Neural cell (in vitro differentiated cells): ENCODE data around the gene DNAH10.

Experiments used
- EP300 ChIP-seq: fragments of 450-650 bp; conservative IDR thresholded peaks from 2 replicates; pipeline ENCODE4 v1.6.1; 2014; ENCODE audit warnings: antibody characterized with exemption, mild to moderate bottlenecking, moderate library complexity; ENCODE audit not compliant: poor library complexity, severe bottlenecking
- EZH2 ChIP-seq: fragments of 200-600, 300-800 bp; shearing (Covaris generic), sonication (generic); IDR thresholded peaks from 2 replicates; pipeline ENCODE4 v1.6.1; 2014; ENCODE audit warnings: antibody characterized with exemption, low read length, borderline replicate concordance, mild to moderate bottlenecking; ENCODE audit not compliant: insufficient read depth, poor library complexity, severe bottlenecking
- POLR2AphosphoS5 ChIP-seq: IDR thresholded peaks from 2 replicates; pipeline ENCODE4 v1.6.1; 2012
- RAD21 ChIP-seq: fragments of 450-650 bp; conservative IDR thresholded peaks from 2 replicates; pipeline ENCODE4 v1.6.1; 2014; ENCODE audit warnings: antibody characterized with exemption, mild to moderate bottlenecking, moderate library complexity
- SMC3 ChIP-seq: fragments of 450-650 bp; conservative IDR thresholded peaks from 2 replicates; pipeline ENCODE4 v1.6.1; 2014; ENCODE audit warnings: antibody characterized with exemption, mild to moderate bottlenecking, moderate library complexity; ENCODE audit not compliant: poor library complexity
- TAF1 ChIP-seq: IDR thresholded peaks from 2 replicates; pipeline ENCODE4 v1.6.1; 2012; ENCODE audit warnings: low read depth
- TF ChIP-seq, protein P1 (sequence below): fragments of 450-650 bp; IDR thresholded peaks from 2 replicates; pipeline ENCODE4 v1.5.1; 2014; ENCODE audit warnings: antibody characterized with exemption, mild to moderate bottlenecking, moderate library complexity; ENCODE audit not compliant: poor library complexity, severe bottlenecking

GRCh38 chr12:123900871-123901376 lies 138.8 kb downstream of the DNAH10 start:
- no peak for TF ChIP-seq EZH2
- TF ChIP-seq, protein P1, sequence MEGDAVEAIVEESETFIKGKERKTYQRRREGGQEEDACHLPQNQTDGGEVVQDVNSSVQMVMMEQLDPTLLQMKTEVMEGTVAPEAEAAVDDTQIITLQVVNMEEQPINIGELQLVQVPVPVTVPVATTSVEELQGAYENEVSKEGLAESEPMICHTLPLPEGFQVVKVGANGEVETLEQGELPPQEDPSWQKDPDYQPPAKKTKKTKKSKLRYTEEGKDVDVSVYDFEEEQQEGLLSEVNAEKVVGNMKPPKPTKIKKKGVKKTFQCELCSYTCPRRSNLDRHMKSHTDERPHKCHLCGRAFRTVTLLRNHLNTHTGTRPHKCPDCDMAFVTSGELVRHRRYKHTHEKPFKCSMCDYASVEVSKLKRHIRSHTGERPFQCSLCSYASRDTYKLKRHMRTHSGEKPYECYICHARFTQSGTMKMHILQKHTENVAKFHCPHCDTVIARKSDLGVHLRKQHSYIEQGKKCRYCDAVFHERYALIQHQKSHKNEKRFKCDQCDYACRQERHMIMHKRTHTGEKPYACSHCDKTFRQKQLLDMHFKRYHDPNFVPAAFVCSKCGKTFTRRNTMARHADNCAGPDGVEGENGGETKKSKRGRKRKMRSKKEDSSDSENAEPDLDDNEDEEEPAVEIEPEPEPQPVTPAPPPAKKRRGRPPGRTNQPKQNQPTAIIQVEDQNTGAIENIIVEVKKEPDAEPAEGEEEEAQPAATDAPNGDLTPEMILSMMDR, result no peak
- TF ChIP-seq POLR2AphosphoS5, result no peak
- no peak for TF ChIP-seq RAD21
- no peak for TF ChIP-seq SMC3
- no peak for TF ChIP-seq TAF1
- no peak for TF ChIP-seq EP300
